CD4-positive, alpha-beta T cell treated with Interleukin-21 for 1 hour (primary cell): Measurements from ENCODE around the gene ABCA6.
"Not testable (repeated sequence)": the region's sequence is repeated elsewhere in the genome, so short reads cannot be mapped to it uniquely, and the experiment has no call there.

Experiments
- DNase-seq: peaks from one replicate; pipeline ENCODE4 v3.0.0-alpha.2; 2020

Gene ABCA6

DNA sequence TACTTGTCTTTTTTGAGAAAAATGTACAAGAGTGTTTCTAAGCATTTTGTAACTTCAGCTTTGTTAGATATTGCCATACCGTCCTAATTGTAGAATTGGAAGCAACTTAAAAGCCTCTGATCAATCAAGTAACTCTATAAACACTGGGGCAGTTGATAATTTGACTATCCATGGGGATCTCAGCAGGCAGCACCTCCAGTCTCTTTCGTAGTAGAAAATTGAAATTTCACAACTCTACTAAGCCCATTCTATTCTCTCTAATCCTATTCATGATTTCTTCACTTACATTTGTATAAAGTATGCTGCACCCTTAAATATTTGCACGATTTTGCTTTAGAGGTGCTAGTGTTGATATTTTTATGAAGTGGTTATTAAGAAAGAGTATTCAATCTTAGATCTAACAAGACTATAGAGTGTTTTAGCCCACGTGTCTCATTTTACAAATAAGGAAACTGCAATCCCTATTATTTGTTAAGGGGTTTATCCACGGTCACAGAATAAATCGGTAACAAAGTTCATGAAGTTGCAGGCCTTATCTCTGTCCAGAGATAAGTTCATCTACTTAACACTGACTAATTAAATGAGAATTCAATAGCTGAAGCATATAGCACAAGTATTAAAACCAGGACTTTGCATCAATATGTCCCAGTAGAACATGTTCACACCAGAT is 10.9 kb downstream of the ABCA6 start:
- DNase-seq = no peak

DNA sequence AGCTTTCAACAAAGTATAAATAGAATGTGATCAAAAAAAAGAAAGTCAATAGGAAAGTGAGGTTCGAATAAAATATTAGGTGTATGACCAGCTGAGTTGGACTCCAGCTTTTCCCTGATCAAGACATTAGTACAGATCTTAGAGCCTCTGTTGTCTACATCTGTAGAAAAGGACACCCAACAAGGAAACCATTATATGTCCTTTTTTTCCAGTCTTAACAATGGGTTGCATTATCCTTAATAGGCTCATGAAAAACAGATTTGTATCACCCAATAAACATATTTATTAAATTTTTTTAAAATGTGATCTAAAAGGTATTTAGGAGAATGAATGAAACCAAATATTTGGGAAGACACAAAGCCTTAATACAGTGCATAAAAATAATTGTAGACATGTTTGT is 18.1 kb downstream of the ABCA6 start:
- DNase-seq = no peak

DNA sequence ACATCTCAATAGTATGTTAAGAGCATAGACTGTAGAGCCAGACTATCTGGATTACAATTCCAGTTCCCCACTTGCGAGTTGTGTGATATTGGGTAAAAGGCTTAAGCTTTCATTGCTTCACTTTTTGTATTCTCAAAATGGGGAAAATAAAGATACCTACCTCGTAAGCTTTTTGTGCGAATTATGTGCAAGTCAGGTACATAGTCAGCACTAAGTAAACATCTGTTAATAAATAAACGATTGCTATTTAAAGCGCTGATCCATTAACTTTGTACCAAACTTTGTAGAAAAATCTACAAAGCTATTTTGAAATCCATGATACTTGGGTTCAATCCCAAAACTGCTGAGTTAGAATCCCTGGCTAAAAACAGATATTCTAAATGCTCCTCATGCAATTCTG is 19.6 kb downstream of the ABCA6 start:
- no peak for DNase-seq

DNA sequence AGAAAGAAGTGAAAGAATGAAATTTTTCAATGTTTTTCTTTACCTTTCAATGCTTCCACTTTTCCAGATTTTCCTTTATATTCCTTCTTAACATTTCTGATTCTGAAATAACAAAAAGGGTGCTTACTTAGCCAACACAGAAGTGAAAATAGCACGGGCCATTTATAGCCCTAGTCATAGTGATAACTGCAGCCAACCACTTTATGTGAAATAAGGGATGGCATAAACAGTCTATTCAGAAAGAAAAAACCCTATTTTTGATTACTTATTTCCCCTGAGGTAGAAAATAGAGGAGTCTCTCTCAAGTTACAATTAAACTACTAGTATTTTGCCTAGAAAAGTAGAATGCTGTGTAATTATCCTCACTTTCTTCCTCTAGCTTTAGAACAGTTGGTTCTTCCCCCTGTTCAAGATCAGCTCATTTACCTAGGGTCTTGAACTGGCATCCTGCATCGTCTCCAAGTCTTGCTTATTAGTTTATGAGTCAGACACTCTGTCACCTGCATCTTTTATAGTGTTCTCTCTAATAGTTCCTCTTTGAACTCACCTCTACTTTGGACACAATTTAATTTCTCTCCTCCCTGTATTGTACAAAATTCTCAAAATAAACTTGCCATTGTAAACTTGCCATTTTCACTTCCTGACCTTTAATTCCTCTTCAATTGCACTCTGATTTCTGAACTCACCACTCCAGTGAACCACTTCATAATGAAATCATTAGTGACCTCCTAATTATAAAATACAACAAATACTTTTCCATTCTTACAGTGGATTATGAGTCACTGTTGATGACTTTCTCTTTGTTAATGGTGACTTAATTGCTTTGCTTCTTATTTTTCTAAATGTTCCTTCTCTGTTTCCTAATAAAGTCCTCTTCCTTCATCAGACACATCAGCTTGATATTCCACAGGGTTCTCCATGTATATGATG is 23.6 kb downstream of the ABCA6 start:
- no peak for DNase-seq

DNA sequence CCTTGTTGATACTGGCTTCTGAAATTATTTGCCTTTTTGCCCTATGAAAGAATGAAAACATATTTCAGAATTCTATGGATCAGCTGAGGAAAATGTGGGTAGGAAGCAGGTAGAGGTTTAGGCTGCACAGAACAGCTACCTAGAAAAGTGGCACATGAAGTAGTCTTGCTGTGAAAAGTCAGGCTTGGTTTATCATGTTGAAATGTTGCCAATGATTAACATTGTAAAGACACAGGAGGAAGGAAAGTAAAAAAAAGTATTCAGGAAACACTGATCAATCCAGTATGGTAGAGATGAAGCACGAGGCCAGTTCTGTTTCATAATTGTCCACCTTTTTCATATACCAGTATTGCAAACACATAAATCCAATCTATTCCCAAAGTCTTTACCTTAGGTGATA is 29.9 kb downstream of the ABCA6 start:
- no peak for DNase-seq

DNA sequence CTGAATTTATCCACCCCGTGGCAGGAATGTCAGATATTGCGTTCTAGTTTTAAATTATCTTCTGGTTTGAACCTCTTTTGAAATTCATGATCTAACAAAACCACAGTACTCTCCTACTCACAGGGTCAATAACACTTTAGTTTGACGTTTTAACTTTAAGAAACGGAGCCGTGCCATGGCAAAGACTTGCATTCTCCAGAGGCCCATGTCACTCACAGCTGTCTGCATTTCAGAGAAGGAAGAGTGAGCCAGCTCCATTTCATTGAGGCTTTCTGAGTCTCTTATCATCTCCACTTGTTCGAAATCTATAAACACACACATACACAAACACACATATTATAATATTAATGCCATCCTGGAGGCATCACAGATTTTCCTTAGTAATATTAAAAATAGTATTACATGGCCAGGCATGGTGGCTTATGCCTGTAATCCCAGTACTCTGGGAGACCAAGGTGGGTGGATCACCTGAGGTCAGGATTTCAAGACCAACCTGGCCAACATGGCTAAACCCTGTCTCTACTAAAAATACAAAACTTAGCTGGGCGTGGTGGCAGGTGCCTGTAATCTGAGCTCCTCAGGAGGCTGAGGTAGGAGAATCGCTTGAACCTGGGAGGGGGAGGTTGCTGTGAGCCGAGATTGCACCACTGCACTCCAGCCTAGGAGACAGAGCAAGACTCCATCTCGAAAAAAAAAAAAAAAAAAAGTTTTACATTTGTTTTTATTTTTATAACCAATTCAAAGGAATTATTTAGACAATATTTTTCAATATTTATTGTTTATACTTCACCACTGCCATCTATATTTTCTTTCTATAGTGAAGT is 35.6 kb downstream of the ABCA6 start:
- no peak for DNase-seq

DNA sequence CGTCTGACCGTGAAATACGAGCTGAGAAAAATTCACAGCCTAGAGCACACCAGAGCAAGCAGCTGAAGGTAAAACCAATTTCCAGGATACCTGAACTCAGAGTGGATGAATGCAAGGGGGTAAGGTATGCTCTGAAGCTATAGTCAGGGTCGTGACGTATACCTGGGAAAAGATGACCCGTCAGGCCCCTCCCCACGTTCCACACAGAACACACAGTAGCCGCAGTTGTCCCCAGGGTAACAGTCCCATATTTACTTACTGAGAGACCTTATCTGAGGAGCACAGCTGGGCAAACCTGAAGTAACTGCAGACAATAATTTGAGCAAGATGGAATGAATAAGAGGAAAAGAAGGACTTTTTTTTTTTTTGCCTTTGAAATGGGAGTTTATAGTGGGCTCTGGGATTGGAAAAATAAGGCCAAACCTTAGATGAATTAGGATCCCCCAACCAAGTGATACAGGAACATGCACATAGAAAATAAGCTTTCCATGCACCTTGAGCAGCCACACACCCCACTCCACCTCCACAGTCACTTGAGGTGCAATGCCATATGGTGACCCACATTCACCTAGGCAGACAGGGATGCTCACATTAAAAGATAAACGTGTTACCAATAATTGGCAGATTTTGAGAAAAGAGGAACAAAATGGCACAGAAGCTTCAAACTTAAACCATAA is 38.0 kb downstream of the ABCA6 start:
- no peak for DNase-seq

DNA sequence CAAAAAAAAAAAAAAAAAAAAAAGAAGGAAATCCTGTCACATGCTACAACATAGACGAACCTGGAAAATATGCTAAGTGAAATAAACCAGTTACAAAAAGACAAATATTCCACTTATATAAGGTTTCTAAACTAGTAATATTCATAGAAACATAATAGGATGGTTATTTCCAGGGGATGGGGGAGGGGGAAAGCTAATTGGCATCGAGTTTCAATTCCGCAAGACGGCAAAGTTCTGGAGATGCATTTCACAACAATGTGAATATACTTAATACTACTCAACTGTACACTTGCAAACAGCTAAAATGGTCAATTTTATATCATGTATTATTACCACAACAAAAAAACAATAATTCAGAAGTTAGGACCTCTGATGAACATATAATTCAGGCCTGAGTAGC is 43.1 kb downstream of the ABCA6 start:
- DNase-seq = no peak

DNA sequence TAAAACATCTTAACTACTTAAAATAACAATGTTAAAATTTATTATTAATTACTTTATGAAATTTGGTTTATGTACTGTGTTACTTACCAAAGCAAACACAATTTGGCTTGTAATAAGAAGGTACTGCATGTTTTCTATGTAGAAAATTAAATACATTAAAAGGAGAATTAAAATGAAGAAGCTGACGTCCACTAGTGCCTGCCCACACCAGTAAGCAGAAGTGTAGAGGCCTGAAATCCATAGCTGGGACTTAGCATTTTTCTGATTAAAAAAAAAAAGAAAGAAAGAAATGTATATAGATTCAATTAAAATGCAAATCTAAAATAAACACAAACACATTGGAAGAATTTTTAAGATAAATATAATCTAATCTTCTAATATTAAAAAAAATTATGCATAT is 45.2 kb downstream of the ABCA6 start:
- DNase-seq = no peak

DNA sequence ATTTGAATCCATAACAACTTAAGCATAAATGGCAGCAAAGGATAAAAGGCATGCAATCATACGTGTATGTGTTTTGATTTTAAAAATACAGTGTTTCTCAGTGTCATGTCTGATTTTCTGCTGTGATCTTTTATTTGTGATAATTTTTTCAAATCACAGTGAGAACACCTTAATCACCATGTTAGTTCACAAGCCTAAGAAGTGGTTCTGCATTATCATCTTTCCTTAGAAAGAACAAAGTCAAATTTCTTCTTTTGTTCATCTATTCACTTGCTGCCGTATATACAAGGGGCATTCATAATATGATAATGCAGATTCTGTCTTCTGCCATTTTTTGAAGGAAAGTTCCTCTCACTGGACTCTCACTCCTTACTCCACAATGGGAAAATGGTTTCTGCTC is 47.7 kb downstream of the ABCA6 start:
- no peak for DNase-seq

DNA sequence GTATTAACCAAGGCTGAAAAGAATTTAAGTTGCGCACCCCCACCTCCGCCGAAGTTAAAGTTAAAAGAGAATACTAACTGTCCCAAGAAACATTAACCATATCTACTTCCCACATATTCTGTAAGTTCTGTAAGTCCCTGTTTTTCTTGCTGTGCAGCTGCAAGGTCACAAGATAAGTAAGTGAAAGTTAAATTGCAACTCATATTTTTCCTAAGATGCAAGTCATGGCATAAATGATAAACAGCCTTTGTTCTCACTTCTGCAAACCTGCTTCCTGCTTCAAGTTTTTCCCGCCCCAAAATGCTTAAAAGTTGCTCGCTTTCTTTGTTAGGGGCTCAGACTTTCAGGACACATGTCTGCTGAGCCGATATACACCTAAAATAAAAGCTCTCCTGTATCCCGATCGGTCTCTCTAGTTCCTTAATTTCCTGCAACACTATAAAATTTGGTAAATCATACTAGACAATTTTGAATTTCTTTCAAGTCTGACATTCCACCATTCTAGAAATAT is 48.4 kb downstream of the ABCA6 start:
- no peak for DNase-seq

DNA sequence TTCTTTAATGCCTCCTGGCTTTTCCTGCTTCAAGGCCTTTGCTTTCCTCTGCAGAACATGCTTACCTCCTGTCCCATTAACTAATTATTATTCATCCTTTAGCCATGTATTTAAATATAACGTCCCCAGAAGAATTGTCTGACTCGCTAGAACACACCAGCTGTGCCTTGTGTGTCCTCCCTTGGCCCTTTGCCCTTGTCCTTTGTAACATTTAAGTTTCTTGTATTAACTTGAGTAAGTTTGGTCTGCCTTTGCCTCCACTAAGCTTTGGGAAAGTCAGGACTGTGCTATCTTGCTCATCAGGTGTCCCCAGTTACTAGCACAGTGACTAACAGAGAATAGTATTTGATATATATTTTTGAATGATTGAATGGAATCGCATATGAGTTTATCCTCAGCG is 51.3 kb downstream of the ABCA6 start:
- DNase-seq = no peak

DNA sequence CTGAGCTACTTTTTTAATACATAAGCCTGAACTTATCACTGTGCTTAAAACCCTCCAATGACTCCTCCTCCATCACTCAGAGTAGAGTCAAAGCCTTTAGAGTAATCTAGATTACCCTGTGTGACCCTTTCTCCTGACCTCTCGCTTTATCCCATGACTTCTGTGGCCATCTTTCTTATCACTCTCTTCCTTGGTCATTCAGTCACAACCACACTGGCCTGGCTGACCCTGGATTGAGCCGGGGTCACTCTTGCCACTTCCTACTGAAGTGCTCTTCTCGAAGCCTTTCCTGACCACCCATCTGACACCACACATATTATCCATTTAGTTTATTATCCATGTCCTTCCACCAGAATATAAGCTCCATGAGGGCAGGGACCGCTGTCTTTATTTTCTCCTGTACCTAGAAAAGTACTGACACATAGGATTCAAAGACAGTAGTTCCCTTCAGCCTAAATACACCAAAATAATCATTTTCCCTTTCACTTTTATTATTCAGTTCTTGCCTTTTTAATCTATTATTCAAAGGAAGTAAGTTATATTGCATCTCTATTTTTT is 53.0 kb downstream of the ABCA6 start:
- DNase-seq = no peak

DNA sequence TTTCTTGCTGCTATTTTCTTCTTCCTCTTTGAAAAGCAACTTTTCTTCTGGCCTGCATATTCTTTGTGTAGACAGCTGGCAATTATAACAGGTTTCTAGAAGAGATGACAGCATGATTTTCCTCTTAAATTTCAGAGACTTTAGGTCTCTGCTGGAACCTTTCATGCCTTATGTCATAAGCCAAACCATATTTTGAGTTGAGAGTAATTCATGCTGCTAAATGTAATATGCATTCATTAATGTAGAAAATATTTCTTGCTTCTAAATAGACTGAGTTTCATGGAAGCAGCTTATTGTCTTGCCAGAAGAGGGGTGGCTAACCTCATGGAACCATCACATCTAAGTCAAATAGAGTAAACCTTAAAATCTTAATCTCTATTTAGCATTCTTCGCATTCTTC is 55.1 kb downstream of the ABCA6 start:
- DNase-seq = no peak

DNA sequence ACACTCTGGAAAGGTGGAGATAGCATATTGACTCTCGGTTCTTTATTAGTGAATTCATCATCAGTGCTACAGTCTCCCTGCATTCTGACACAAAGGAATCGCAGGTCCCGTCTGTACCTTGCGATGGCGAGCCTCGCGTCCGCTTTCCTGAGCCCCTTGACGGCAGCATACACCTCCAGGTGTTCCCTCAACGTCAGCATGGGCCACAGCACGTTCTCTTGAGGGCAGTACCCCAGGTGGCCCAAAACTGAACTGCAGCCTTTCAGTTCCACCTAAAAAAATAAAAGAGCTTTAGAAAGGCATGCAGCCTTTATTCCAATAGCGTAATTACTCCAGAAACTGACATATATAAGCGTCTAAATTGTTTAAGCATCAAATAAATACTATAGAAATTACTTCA is 56.8 kb downstream of the ABCA6 start:
- no peak for DNase-seq

DNA sequence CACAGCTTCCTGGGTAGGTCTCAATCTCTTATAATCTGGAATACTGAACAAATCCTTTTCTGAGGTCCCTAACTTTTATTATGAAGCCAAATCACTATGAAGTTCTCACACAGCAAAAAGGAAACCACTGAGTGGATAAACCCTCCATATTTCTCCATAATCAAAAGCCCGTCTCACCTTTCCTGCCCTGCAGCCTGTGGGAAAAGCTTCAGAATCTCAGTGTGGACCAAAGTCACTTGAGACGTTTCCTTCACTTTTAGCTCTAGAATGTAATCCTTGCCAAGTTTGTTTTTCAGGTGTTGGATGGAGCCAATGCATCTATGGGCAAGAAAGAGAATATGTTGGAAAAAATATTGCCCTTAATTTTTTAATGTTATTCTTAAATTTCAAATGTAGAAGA is 59.0 kb downstream of the ABCA6 start:
- no peak for DNase-seq

DNA sequence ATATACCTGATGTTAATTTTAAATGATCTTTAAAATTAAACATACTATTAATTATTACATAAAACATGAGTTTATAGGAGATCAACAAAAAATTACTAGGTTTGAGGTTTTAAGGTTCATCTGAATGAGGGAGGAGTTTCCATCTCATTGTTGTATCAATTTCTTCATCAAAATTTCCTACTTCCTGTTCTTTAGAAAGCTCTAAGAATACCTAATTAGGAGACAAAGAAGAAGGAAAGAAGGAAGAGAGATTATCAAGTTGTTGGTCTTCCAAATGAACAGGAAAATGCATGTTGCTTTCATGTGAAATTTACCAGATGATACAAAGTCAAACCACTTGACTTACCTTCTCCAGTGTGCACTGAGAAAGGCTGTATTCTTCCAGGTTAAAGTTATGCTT is 62.8 kb downstream of the ABCA6 start:
- DNase-seq = no peak

DNA sequence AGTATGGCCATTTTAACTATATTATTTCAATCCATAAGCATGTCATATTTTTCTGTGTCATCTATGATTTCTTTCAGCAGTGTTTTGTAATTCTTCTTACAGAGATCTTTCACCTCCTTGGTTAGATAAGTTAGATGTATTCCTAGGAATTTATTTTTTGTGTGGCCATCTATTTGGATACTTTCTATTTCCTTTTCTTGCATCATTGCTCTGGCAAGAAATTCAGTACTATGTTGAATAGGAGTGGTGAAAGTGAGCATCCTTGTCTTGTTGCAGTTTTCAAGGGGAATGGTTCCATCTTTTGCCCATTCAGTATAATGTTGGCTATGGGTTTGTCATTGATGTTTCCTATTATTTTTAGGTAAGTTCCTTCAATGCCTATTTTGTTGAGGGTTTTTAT is 65.9 kb downstream of the ABCA6 start:
- no peak for DNase-seq

DNA sequence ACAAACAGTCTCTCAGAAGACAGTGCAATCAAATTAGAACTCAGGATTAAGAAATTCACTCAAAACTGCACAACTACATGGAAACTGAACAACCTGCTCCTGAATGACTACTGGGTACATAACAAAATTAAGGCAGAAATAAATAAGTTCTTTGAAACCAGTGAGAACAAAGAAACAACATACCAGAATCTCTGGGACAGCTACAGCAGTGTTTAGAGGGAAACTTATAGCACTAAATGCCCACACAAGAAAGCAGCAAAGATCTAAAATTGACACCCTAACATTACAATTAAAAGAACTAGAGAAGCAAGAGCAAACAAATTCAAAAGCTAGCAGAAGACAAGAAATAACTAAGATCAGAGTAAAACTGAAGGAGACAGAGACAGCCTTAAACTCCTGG is 68.3 kb downstream of the ABCA6 start:
- not testable (repeated sequence) for DNase-seq

DNA sequence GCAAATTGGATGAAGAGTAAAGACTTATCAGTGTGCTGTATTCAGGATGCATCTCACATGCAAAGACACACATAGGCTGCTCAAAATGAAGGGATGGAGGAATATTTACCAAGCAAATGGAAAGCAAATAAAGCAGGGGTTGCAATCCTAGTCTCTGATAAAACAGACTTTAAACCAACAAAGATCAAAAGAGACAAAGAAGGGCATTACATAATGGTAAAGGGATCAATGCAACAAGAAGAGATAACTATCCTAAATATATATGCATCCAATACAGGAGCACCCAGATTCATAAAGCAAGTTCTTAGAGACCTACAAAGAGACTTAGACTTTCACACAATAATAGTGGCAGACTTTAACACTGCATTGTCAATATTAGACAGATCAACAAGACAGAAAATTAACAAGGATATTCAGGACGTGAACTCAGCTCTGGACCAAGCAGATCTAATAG is 68.9 kb downstream of the ABCA6 start:
- not testable (repeated sequence) for DNase-seq

DNA sequence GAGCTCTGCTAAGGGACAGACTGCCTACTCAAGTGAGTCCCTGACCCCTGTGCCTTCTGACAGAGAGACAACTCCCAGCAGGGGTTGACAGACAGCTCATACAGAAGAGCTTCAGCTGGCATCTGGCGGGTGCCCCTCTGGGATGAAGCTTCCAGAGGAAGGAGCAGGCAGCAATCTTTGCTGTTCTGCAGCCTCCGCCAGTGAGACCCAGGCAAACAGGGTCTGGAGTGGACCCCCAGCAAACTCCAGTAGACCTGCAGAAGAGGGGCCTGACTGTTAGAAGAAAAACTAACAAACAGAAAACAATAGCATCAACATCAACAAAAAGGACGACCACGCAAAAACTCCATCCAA is 70.5 kb downstream of the ABCA6 start:
- DNase-seq = not testable (repeated sequence)
